ENCODE data around the gene WWP2. TPM values are rescaled to one million over a fixed set of nuclear protein-coding genes. Genes with fewer than 3 reads are reported as not detected.
A peak's percentile ranks its signal among the peaks of the same experiment; 100 is the strongest.

Gene WWP2
- total RNA-seq, 1 experiment from 2014 or later = 12.0 TPM

DNA sequence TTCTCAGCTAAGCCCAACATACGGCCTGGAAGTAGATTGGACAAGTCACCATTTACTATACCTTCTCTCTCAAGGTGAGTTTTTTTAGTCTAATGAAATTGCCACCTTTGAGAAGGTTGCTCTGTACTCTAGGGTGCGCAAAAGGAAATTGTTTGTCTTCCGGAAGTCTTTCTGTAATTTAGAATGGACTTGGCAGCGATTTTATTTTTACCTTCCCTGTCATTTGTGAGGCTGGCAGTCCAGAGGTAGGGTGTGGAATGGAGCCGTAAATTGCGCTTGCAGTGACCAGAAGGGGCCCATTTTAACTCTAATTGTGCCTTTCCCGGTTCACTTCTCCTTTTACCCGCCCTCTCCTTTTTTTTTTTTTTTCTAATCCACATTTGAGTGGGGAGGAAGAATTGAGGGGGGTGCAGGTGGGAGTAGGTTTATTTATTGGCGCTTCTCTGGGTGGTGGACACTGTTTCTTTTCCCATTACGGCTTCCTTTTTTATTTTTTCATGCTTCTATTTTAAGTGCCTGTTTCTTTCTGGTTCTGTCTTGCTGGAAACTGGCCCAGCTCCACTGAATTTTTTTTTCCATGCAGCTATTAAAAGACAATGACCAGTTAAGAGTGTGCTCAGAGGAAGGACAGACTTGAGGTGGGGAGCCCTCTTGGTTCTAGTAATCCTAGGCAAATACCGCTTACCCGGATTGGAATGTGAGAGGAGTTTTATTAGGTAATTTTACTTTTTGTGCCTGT, 99.3 kb downstream of the WWP2 start:
- Histone ChIP-seq H3K27me3 (no peaks in the 10 kb centered on the region), H3K27ac (no peak overlapping the region), H3K4me3 (no peak overlapping the region), H3K4me1 (0 out of 2 replicates have a peak, but pooled peaks cover 4% of the 10 kb centered on the region), H3K9me3 (replicated peaks) (no peaks in the 10 kb centered on the region), H3K36me3 (no peaks in the 10 kb centered on the region)
- no peak for DNase-seq

DNA sequence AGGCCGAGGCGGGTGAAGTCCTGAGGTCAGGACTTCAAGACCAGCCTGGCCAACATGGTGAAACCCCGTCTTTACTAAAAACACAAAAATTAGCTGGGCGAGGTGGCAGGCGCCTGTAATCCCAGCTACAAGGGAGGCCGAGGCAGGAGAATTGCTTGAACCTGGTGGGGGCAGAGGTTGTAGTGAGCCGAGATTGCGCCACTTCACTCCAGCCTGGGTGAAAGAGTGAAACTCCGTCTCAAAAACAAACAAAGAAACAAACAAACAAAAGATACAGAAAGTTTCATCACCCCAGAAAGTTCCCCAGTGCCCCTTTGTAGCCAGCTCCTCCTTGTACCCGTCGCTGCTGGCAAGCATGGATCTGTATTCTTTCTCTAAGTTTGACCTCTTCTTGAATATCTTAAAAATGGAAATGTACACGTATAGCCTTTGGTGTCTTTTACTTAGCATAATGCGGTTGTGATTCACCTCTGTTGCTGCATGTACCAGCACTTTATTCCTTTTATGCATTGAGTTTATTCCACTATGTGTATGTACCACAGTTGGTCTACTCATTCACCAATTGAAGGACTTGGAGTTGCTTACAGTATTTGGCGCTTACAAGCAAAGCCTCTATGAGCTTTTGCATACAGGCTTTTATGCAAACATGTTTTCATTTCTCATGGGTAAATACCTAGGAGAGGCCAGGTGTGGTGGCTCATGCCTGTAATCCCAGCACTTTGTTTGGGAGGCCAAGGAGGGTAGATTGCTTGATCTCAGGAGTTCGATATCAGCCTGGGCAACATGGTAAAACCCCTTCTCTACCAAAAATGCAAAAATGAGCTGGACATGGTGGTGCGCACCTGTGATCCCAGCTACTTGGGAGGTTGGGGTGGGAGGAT, 101.5 kb downstream of the WWP2 start:
- H3K36me3 ChIP-seq = no peaks in the 10 kb centered on the region
- no peaks in the 10 kb centered on the region for H3K9me3 ChIP-seq (replicated peaks)
- H3K27me3 ChIP-seq = no peaks in the 10 kb centered on the region
- no peak overlapping the region for H3K4me3 ChIP-seq
- no peak overlapping the region for H3K27ac ChIP-seq
- no peak for DNase-seq
- H3K4me1 ChIP-seq = 0 out of 2 replicates have a peak, but pooled peaks cover 4% of the 10 kb centered on the region

DNA sequence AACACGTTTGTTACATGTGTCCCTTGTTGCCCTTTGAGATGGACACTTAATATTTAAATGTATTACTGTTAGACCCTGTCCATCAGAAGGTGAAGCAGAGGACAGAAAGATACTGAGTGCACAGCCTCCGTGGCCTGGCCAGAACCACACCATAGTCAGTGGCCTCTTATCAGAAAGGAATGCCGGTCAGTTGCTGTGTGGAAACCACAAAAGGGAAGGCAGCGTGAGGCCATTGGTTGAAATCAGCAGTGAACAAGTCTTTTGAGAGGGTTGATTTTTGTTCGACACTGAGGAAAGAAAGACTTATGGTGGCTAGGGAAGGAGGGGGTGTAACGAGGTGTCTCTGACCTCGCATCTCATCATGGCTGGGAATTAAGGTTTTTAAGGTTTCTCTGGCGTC, 103.6 kb downstream of the WWP2 start:
- no peaks in the 10 kb centered on the region for H3K27me3 ChIP-seq
- H3K36me3 ChIP-seq = no peaks in the 10 kb centered on the region
- H3K9me3 ChIP-seq (replicated peaks) = no peaks in the 10 kb centered on the region
- 0 out of 2 replicates have a peak, but pooled peaks cover 4% of the 10 kb centered on the region for H3K4me1 ChIP-seq
- no peak overlapping the region for H3K27ac ChIP-seq
- H3K4me3 ChIP-seq = no peak overlapping the region
- DNase-seq = peak; percentile 24 to 36

DNA sequence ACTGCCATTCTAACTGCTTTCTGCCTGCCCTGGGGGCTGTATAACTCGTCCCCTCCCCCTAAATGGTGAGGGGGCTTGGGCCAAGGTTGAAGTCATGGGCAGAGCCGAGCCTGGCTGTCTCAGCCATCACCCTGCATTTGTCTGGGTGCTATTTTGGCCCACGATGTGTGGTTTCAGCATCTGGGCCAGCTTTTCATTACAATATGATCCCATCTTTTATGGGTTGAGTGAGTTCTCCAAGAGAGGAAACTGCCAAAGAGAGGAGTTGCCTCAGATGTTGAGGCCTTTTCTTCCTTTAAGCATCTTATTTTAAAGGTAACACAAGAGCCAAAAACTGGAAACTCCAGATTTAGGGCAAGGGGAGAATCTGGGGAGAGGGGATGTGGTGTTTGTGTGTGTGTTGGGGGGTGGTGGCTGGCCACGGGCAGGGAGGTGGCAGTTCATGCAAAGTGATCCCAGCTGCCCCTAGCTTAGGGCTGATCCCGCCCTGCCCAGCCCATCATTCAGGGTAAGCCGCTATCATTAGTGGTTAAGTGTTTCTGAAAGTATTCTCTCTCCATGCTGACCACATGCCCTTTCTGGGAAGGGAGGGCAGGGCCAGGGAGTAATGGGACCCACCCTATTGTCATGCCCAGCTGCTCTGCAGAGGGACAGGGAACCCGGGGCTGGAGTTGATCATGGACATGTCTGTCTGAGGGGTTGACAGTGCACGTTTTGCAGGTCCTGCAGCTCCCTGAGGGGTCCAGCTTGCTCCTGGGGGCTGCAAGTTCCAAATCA, 105.8 kb downstream of the WWP2 start:
- peak; percentile 9 to 22 for DNase-seq
- no peaks in the 10 kb centered on the region for H3K36me3 ChIP-seq

DNA sequence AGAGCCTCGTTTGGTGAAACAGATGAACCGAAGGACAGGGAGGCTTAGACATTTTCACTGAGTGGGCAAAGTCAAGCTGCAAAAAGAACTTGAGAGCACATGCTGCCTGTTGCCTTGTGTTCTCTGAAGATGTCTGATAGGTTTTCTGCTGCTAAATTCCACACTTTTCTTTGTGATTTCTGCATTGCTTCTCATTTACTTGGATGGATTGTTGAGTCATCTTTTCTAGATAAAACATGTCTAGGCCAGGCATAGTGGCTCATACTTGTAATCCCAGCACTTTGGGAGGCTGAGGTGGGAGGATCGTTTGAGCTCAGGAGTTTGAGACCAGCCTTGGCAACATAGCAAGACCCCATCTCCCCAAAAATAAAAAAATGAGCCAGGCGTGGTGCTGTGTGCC, 108.6 kb downstream of the WWP2 start:
- no peak overlapping the region for H3K4me3 ChIP-seq
- DNase-seq = no peak

More for the DNA sequence above, 105.8 kb downstream of the WWP2 start:
- Histone ChIP-seq H3K27ac (no peak overlapping the region), H3K27me3 (no peaks in the 10 kb centered on the region), H3K9me3 (replicated peaks) (no peaks in the 10 kb centered on the region), H3K4me3 (no peak overlapping the region), H3K4me1 (0 out of 2 replicates have a peak, but pooled peaks cover 4% of the 10 kb centered on the region)

DNA sequence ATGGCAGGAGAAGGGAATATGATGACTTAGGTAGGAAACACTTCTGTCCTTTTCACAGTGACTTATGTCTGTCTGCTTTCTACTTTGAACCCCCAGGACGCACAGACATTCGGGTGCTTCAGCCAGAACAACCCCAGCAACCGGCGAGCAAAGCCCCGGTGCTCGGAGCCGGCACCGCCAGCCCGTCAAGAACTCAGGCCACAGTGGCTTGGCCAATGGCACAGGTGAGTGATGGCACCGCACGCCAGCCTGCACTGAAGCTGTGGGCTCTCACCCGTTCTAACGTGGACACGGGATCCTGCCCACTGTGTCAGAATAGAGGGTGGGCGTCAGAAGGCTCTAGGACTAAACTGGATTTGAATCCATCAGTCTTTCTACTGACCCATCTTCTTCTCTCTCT, 109.6 kb downstream of the WWP2 start:
- Histone ChIP-seq H3K4me1 (no peaks in the 10 kb centered on the region), H3K27me3 (no peaks in the 10 kb centered on the region), H3K36me3 (no peaks in the 10 kb centered on the region), H3K27ac (no peak overlapping the region), H3K9me3 (replicated peaks) (peaks cover 2% of the 10 kb centered on the region; the same call in 1 of the 2 replicates), H3K4me3 (no peak overlapping the region)
- no peak for DNase-seq

More for the DNA sequence above, 108.6 kb downstream of the WWP2 start:
- Histone ChIP-seq H3K9me3 (replicated peaks) (no peaks in the 10 kb centered on the region), H3K36me3 (no peaks in the 10 kb centered on the region), H3K27me3 (no peaks in the 10 kb centered on the region), H3K27ac (no peak overlapping the region), H3K4me1 (0 out of 2 replicates have a peak, but pooled peaks cover 2% of the 10 kb centered on the region)

DNA sequence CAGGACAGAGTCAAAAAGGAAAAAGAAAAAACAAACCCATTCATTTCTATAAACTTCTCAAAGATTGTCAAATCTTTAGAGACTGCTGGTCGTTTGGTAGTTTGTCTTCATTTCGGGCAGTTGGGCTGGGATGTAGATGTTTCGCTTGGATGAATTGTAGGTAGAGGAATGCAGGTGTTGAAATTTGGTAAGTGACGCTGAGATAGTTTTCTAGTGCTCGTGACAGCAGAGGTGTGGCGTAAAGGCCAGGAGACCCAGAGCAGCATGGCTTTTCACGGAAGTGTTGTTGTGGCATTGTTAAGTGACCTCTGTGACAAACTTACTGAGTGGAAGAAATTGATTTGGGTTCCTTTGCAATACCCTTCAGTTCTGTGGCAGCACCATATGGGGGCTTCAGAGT, 110.8 kb downstream of the WWP2 start:
- H3K27ac ChIP-seq = no peak overlapping the region
- no peaks in the 10 kb centered on the region for H3K27me3 ChIP-seq
- H3K4me3 ChIP-seq = no peak overlapping the region
- H3K4me1 ChIP-seq = no peaks in the 10 kb centered on the region
- DNase-seq = no peak
- H3K36me3 ChIP-seq = no peaks in the 10 kb centered on the region; the same call in 1 of the 2 replicates
- H3K9me3 ChIP-seq (replicated peaks) = peaks cover 4% of the 10 kb centered on the region; the same call in 1 of the 2 replicates

DNA sequence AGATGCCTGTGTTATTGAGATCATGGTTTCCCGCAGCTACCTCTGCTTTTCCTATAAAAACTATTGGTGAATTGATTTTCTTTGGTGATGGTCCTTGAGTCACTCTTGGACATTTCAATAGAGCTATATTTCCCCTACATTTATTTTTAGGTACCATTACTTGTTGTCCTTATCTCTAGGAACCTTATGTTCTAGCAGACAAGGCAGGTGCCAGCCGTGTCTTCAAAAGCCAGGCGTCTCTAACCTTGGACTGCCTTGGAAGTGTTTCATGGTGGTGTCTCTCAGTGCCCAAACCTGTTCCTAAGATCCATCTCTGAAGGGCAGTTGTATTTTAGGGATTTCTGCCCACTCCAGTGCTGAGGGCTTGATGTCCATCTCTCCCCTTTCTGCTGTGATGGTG, 111.7 kb downstream of the WWP2 start:
- Histone ChIP-seq H3K36me3 (no peaks in the 10 kb centered on the region; the same call in 1 of the 2 replicates), H3K9me3 (replicated peaks) (peaks cover 4% of the 10 kb centered on the region; the same call in 1 of the 2 replicates), H3K4me3 (no peak overlapping the region), H3K27ac (no peak overlapping the region), H3K27me3 (no peaks in the 10 kb centered on the region), H3K4me1 (no peaks in the 10 kb centered on the region)
- no peak for DNase-seq

DNA sequence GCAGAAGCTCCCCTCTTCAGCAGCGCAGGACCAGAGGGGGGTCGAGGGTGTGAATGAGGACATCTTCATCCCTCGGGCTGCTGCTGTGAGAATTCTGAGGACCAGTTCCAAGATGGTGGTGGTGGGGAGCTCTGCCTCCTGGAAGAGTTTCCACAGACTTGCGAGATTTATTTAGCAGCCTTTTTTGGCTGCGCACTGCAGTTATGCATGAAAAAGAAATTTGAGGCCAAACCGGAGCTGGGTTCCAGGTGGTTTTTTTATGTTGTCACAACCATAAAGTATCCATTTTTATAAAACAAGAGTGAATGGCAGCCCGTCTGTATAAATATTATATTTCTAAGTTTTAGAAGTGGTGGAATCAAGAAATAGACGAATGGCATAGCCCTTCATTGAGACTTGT, 112.1 kb downstream of the WWP2 start:
- Histone ChIP-seq H3K36me3 (no peaks in the 10 kb centered on the region; the same call in 1 of the 2 replicates), H3K27me3 (no peaks in the 10 kb centered on the region), H3K4me3 (no peak overlapping the region), H3K4me1 (no peaks in the 10 kb centered on the region), H3K27ac (no peak overlapping the region), H3K9me3 (replicated peaks) (peaks cover 4% of the 10 kb centered on the region; the same call in 1 of the 2 replicates)
- no peak for DNase-seq

DNA sequence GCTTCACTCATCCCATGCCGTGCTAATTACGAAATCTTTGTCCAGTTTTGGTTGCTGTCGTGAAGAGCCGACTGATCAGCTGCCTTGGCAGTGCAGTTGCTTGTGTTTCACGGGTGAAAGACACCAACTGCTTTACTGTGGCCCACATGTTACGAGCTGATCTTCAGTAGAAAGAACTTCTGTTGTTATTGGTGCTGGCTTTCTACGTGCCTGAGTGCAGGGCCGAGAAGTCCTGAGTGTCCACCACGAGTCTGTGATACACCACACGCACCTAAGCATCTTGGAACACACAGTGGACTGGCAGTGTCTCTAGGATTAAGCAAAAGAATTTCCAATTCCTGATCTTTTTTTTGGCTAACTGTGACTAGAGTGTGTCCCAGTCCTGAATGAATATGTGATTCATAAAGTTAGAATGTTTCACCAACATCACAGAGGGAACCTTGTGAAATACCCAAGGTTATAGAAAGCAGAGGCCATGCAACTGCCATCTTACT, 118.6 kb downstream of the WWP2 start:
- Histone ChIP-seq H3K4me3 (no peak overlapping the region), H3K4me1 (no peaks in the 10 kb centered on the region), H3K36me3 (no peaks in the 10 kb centered on the region; the same call in 1 of the 2 replicates), H3K27me3 (no peaks in the 10 kb centered on the region), H3K9me3 (replicated peaks) (peaks cover 4% of the 10 kb centered on the region; the same call in 1 of the 2 replicates), H3K27ac (no peak overlapping the region)
- DNase-seq = no peak

DNA sequence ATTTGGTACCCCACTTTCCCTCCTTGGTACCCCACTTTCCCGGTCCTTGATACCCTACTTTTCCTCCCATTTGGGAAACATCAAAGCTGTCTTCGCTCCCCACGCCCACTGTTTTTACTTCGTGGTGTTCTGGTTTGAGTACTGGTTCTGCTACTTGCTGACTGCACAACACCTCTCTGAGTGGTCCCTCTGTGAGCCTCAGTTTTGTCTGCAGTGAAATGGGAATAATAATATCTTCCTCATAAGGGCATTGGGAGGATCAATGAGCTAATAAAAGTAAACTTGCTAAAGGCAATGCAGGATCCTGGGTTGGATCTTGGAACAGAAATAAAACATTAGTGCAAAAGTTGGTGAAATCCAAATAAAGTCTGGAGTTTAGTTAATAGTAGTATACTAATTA, 119.0 kb downstream of the WWP2 start:
- Histone ChIP-seq H3K27me3 (no peaks in the 10 kb centered on the region), H3K36me3 (no peaks in the 10 kb centered on the region; the same call in 1 of the 2 replicates), H3K27ac (no peak overlapping the region), H3K4me3 (no peak overlapping the region), H3K9me3 (replicated peaks) (peaks cover 4% of the 10 kb centered on the region; the same call in 1 of the 2 replicates), H3K4me1 (no peaks in the 10 kb centered on the region)
- no peak for DNase-seq

DNA sequence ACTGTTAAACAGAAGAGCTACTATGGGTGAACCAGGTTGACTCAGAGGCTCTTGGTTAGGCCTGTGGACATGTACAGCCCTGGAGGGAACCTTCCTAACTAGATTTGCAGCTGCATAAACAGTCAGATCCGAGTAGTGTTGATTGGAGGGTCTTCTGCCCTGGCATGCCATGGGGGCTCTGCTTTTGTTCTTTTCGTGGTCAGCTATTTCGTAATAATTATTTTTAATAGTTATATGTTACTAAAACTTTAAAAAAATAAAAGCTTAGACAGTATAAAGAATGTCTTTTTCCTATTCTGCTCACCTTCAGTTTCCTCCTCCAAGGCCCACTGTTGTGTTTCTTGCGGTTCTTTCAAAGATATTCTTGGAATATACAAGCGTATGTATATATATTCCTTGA, 121.6 kb downstream of the WWP2 start:
- no peak overlapping the region for H3K4me3 ChIP-seq
- no peak for DNase-seq
- H3K27ac ChIP-seq = no peak overlapping the region
- H3K27me3 ChIP-seq = no peaks in the 10 kb centered on the region
- H3K36me3 ChIP-seq = no peaks in the 10 kb centered on the region
- H3K9me3 ChIP-seq (replicated peaks) = no peaks in the 10 kb centered on the region
- no peaks in the 10 kb centered on the region for H3K4me1 ChIP-seq

DNA sequence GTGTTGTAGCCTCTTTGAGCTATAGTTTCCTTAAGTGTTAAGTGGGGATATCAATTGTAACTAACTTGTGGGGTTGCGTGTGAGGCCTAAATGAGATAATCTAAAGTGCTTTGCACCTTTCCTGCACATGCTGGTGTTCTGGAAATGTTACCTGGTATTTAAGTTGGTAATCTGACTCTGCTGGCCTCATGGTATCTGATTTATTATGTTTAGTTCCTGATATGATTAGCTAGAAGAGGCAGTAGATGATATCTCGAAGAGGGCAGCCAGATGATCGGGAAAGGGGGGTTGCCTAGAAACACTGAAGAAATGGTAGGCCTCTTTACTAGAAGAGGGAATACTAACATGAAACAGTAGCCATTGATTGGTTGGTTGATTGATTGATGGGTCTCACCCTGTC, 123.6 kb downstream of the WWP2 start:
- Histone ChIP-seq H3K27me3 (no peaks in the 10 kb centered on the region), H3K27ac (no peak overlapping the region), H3K4me1 (peaks cover 8% of the 10 kb centered on the region), H3K9me3 (replicated peaks) (no peaks in the 10 kb centered on the region), H3K36me3 (no peaks in the 10 kb centered on the region), H3K4me3 (no peak overlapping the region)
- DNase-seq = no peak

DNA sequence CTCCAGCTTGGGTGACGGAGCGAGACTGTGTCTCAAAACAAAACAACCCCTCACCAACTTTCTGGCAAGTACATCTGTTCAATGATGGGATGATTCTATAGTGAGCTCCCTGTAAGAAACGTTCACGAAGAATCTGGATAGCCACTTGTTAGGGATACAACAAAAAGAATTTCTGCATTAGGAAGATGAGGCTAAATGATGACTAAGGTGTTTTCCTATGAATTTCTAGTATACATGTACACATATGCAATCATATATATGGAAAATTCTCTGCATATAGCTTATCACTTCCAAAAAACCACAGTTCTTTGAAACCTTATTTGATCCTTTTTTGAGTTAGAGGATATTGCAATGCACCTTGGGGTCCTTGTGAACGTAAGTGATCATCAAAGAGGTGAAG, 124.6 kb downstream of the WWP2 start:
- no peak for DNase-seq
- Histone ChIP-seq H3K27me3 (no peaks in the 10 kb centered on the region), H3K9me3 (replicated peaks) (no peaks in the 10 kb centered on the region), H3K4me1 (peaks cover 11% of the 10 kb centered on the region), H3K4me3 (no peak overlapping the region), H3K27ac (no peak overlapping the region), H3K36me3 (no peaks in the 10 kb centered on the region)

Measured in SJCRH30 (cell line).